ENCODE measurements around the gene CHD1L. TPM values are rescaled to one million over a fixed set of nuclear protein-coding genes. Genes with fewer than 3 reads are reported as not detected.

Gene CHD1L
- total and polyA plus RNA-seq, 2 of the 4 experiments (the other 2 are of a cell fraction), result 31.2 to 47.5 TPM

DNA sequence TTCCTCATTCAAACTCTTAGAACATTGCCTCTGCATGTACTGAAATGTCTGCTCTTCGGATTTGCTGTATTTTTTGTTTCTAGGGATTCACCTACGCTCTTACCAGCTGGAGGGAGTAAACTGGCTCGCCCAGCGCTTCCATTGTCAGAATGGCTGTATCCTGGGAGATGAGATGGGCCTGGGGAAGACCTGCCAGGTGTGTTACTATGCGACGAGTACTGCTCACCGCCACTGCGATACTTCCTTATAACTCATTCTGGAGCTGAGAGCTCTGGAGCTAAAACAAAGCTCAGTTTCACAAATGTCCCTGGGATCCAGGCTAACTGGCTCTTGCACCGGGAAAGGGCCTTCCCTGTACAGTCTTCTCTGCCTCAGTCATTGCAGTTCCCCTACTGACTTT, 10.1 kb downstream of the CHD1L start:
- dilution Hi-C loops (cut with HindIII; ENCODE audit: low sequenced_read_pairs, unreplicated experiment), result no loop called here

More for the DNA sequence above, 10.1 kb downstream of the CHD1L start:
- Histone ChIP-seq H3K4ac (ENCODE audit: low read depth, low read length) (no peak overlapping the region), H3K4me1 (ENCODE audit: control insufficient read depth, insufficient read depth, low read length) (no peaks in the 10 kb centered on the region; the same call in 1 of the 2 replicates), H3K27me3 (ENCODE audit: control insufficient read depth, insufficient read depth, low read length) (no peaks in the 10 kb centered on the region), H3K9ac (ENCODE audit: low read depth, low read length) (no peak overlapping the region), H3K4me2 (ENCODE audit: low read depth, low read length) (no peak overlapping the region), H2AFZ (replicated peaks; ENCODE audit: low read length, poor library complexity) (no peak overlapping the region), H4K8ac (ENCODE audit: low read depth in 2 of 2, low read length in 2 of 2) (no peak overlapping the region), H2BK15ac (ENCODE audit: low read depth, low read length) (no peak overlapping the region), H2BK20ac (ENCODE audit: low read depth, low read length) (no peak overlapping the region), H2BK120ac (ENCODE audit: low read depth, low read length) (no peak overlapping the region), H3K9me3 (ENCODE audit: control insufficient read depth, insufficient read depth, low read length) (no peaks in the 10 kb centered on the region), H3K14ac (replicated peaks; ENCODE audit: low read depth, low read length) (no peak overlapping the region), H3K27ac (ENCODE audit: insufficient read depth, low read length) (no peak overlapping the region), H3K4me3 (ENCODE audit: insufficient read depth, low read depth, low read length) (no peak overlapping the region), H2BK5ac (ENCODE audit: low read depth, low read length, poor library complexity, severe bottlenecking) (no peak overlapping the region), H3K56ac (ENCODE audit: extremely low read depth, insufficient read depth, low read length) (no peak overlapping the region), H4K20me1 (ENCODE audit: insufficient read depth, low read length) (peaks cover 12% of the 10 kb centered on the region), H3K79me1 (ENCODE audit: low read depth in 1 of 2, low read length in 2 of 2) (peaks cover 30 to 45% of the 10 kb centered on the region in 2 experiments), H2AK9ac (replicated peaks; ENCODE audit: low read depth, low read length, poor library complexity) (no peak overlapping the region), H4K91ac (ENCODE audit: insufficient read depth, low read depth, low read length) (no peak overlapping the region), H4K5ac (ENCODE audit: low read depth, low read length) (no peak overlapping the region), H3K18ac (ENCODE audit: low read depth, low read length) (no peak overlapping the region), H3K36me3 (ENCODE audit: control insufficient read depth, insufficient read depth, low read length) (peaks cover 6% of the 10 kb centered on the region), H2AK5ac (ENCODE audit: low read depth, low read length) (no peak overlapping the region), H3K9me1 (ENCODE audit: insufficient read depth, low read length) (0 out of 2 replicates have a peak, but pooled peaks cover 8% of the 10 kb centered on the region), H3K23ac (ENCODE audit: low read depth, low read length) (no peak overlapping the region)
- 100% methylated on average over 1 of the region's 9 CpGs; no CpG with 5 or more reads in 1 of the 2 experiments for WGBS, 2 experiments (ENCODE audit: extremely low coverage in 2 of 2, insufficient read length in 1 of 2)
- BruUV-seq (replicated peaks), result no TSS peak
- ATAC-seq (ENCODE audit: low read depth) (no peak), DNase-seq (no peak)
- TF ChIP-seq FOS (IDR thresholded peaks at IDR 0.05; ENCODE audit: low read depth, low read length) (no peak), RAD21 (IDR thresholded peaks at IDR 0.05; ENCODE audit: low read length) (no peak), CHD1 (IDR thresholded peaks at IDR 0.05; ENCODE audit: low read depth, low read length) (no peak), NFE2L2 (IDR thresholded peaks at IDR 0.05; ENCODE audit: low read depth, low read length) (no peak), RCOR1 (IDR thresholded peaks at IDR 0.05; ENCODE audit: insufficient replicate concordance, low read length) (no peak), POLR2A (IDR thresholded peaks at IDR 0.05; ENCODE audit: low read depth, low read length) (no peak), MXI1 (IDR thresholded peaks at IDR 0.05; ENCODE audit: borderline replicate concordance, low read depth, low read length) (no peak), MAFK (IDR thresholded peaks at IDR 0.05; ENCODE audit: low read depth, low read length) (no peak)
- TF ChIP-seq, protein P1, sequence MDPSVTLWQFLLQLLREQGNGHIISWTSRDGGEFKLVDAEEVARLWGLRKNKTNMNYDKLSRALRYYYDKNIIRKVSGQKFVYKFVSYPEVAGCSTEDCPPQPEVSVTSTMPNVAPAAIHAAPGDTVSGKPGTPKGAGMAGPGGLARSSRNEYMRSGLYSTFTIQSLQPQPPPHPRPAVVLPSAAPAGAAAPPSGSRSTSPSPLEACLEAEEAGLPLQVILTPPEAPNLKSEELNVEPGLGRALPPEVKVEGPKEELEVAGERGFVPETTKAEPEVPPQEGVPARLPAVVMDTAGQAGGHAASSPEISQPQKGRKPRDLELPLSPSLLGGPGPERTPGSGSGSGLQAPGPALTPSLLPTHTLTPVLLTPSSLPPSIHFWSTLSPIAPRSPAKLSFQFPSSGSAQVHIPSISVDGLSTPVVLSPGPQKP (IDR thresholded peaks at IDR 0.05; ENCODE audit: borderline replicate concordance, low read depth, low read length), result no peak
- TF ChIP-seq, protein P2, sequence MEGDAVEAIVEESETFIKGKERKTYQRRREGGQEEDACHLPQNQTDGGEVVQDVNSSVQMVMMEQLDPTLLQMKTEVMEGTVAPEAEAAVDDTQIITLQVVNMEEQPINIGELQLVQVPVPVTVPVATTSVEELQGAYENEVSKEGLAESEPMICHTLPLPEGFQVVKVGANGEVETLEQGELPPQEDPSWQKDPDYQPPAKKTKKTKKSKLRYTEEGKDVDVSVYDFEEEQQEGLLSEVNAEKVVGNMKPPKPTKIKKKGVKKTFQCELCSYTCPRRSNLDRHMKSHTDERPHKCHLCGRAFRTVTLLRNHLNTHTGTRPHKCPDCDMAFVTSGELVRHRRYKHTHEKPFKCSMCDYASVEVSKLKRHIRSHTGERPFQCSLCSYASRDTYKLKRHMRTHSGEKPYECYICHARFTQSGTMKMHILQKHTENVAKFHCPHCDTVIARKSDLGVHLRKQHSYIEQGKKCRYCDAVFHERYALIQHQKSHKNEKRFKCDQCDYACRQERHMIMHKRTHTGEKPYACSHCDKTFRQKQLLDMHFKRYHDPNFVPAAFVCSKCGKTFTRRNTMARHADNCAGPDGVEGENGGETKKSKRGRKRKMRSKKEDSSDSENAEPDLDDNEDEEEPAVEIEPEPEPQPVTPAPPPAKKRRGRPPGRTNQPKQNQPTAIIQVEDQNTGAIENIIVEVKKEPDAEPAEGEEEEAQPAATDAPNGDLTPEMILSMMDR (conservative IDR thresholded peaks at IDR 0.05; ENCODE audit: low read depth, low read length), result no peak
- intact Hi-C loops (cut with micrococcal nuclease) (no loop called here), in situ Hi-C loops (cut with MboI; ENCODE audit: low sequenced_read_pairs) (no loop called here)
- POLR2A ChIA-PET (ENCODE audit: unreplicated experiment), result no interaction called here
- CTCF ChIA-PET, result no interaction called here

All from IMR-90 (cell line).